GM12872 (cell line): ENCODE data around the gene SCYGR5.

Source experiments
- CTCF ChIP-seq: IDR thresholded peaks from 3 replicates; pipeline ENCODE4 v1.5.1; 2011; ENCODE audit warnings: low read depth, mild to moderate bottlenecking, low read length, moderate library complexity; ENCODE audit not compliant: insufficient read depth

The SCYGR5 gene

GRCh38 chr2:227630322-227630721 is 36.3 kb upstream of the SCYGR5 start:
- no peak for TF ChIP-seq CTCF

- TF ChIP-seq CTCF, result no peak
Measured at GRCh38 chr2:227632827-227633226, 33.8 kb upstream of the SCYGR5 start.

- TF ChIP-seq CTCF, result no peak
Measured at GRCh38 chr2:227634201-227634600, 32.4 kb upstream of the SCYGR5 start.

- no peak for TF ChIP-seq CTCF
Measured at GRCh38 chr2:227642656-227643055, 23.9 kb upstream of the SCYGR5 start.

GRCh38 chr2:227643990-227644551 is 22.5 kb upstream of the SCYGR5 start:
- no peak for TF ChIP-seq CTCF

GRCh38 chr2:227653419-227653818 is 13.2 kb upstream of the SCYGR5 start:
- no peak for TF ChIP-seq CTCF

- no peak for TF ChIP-seq CTCF
Measured at GRCh38 chr2:227654426-227654825, 12.2 kb upstream of the SCYGR5 start.
